NT2/D1 (cell line): Measurements from ENCODE around the gene ZNF644.

Source experiments
- YY1 ChIP-seq: IDR thresholded peaks from 2 replicates; pipeline ENCODE4 v1.6.1; 2011; ENCODE audit not compliant: insufficient read length, insufficient read depth
- ZNF274 ChIP-seq: IDR thresholded peaks from 2 replicates; pipeline ENCODE4 v1.6.1; 2011; ENCODE audit warnings: mild to moderate bottlenecking, low read depth, low read length

DNA sequence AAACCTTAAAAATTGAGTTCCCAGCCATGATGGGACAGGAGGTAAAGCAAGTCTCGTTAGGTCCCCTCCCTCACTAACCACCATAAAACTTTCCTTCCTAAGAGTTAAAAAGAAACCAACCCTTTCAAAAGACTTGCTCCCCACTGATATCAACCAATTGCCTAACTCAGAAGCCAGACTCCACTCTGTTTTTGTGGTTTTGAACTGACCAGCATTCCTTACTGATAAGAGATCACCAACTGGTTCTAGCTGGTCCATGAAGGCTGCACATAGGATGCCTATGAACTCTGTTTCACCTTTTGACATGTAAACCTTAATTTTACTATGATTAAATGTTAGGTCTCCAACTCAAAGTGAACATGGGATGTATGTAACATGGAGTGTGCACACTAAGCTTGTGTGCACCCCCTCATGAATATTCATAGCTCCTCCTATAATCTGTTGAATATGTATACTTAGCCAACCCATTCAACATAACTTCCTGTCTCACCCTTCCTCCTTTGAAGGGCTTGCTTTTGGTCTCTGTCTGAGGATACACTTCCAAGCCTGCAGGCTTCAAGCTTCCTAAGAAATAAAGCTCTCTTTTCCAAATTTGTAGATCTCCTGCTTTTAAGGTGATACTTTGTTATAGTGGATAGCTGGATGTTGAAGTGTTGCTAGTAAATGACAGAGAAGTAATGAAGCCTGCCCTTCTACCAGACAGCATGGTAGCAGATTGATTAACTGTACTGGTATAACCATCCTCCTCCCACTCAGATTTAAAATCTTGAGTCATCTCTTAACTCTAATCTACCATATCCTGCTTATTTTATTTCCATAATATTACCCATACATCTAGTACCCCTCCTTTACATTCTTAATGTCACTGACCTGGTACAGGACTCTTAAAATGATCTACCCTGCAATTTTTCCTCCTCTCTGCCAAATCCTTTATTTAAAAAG lies 95.6 kb downstream of the ZNF644 start:
- TF ChIP-seq YY1 (no peak), ZNF274 (no peak)
